Sigmoid colon (tissue), 4 donors: ENCODE measurements around the gene CAPZA2.

Experiments used
- POLR2A ChIP-seq, 2 donors: fragments of 450-650 bp; IDR thresholded peaks; one replicate each; pipeline ENCODE4 v1.6.1; 2016; ENCODE audit warnings: antibody characterized with exemption in 2 of 2, mild to moderate bottlenecking in 2 of 2, moderate library complexity in 2 of 2
- POLR2AphosphoS5 ChIP-seq, 4 donors: sonication (generic); formaldehyde crosslinking; IDR thresholded peaks; one replicate each; pipeline ENCODE4 v1.6.1; 2017; ENCODE audit warnings: antibody characterized with exemption in 4 of 4

DNA sequence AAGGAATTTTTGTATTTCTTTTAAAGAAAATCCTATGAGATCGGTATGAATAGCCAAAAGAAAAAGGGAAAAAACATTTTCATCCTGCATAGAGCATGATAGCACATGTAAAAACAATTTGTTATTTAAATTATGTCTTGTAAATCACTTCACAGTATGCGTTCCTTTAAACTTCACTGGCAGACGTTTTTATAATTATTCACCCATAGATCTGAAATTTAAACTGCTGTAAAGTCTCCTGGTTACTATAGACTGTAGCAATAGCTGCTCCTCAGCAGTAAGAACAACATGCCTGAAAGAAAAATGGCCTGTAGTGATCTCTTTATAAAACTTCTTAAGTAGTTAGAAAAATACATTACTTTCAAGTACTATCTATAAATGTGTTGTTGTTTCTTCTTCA, 26.5 kb downstream of the CAPZA2 start:
- TF ChIP-seq POLR2A (IDR thresholded peaks at IDR 0.05), result no peak
- TF ChIP-seq POLR2AphosphoS5 (IDR thresholded peaks at IDR 0.05), result no peak
